SK-N-SH (cell line): ENCODE results near the gene TSPAN16. TPM values are rescaled to one million over a fixed set of nuclear protein-coding genes. Genes with fewer than 3 reads are reported as not detected.

Experiments
- CTCF ChIA-PET: fragments of 300-600, 350-600 bp; formaldehyde crosslinking; extraction: SDS; loops from one replicate; lab custom pipeline; 2021; lab: Yijun Ruan, JAX
- POLR2A ChIA-PET: fragments of 350-600 bp; sonication (Branson Sonifier 250); formaldehyde crosslinking; extraction: SDS; loops from one replicate; lab custom pipeline; 2020; ENCODE audit warnings: antibody characterized with exemption, inconsistent platforms; lab: Yijun Ruan, JAX
- DNase-seq: peaks from one replicate; pipeline ENCODE4 v3.0.0; 2012
- H2AFZ ChIP-seq: fragments of 200-600 bp; sonication (generic); 2 replicates; pipeline ENCODE4 v1.8.1; 2016; ENCODE audit warnings: antibody characterized with exemption, mild to moderate bottlenecking, low read depth
- H3F3A ChIP-seq: fragments of 200-600 bp; sonication (generic); replicated peaks from 2 replicates; pipeline ENCODE3; 2016; ENCODE audit warnings: antibody characterized with exemption, mild to moderate bottlenecking; ENCODE audit not compliant: insufficient read depth
- H3K27ac ChIP-seq, 2 experiments: fragments of 200-500 bp in 1 of 2; fragments of 200-600 bp in 1 of 2; sonication (Bioruptor generic) in 1 of 2; sonication (generic), shearing (Covaris generic) in 1 of 2; 2 replicates each; pipeline versions ENCODE4 v1.5.1 to v1.6.1; 2014 to 2016; ENCODE audit warnings: low read depth in 2 of 2, inconsistent platforms in 1 of 2, low read length in 1 of 2, mild to moderate bottlenecking in 1 of 2, mixed read lengths in 1 of 2
- H3K27me3 ChIP-seq: fragments of 200-600 bp; sonication (generic), shearing (Covaris generic); 2 replicates; pipeline ENCODE4 v1.6.1; 2016; ENCODE audit warnings: mixed run types; ENCODE audit not compliant: insufficient read depth
- H3K36me3 ChIP-seq, 2 experiments: fragments of 200-500 bp in 1 of 2; fragments of 200-600 bp in 1 of 2; sonication (Bioruptor generic) in 1 of 2; sonication (generic) in 1 of 2; replicated peaks in 1 of 2; 2 replicates each; pipeline versions ENCODE3 to v1.5.1; 2014 to 2016; ENCODE audit warnings: low read length in 1 of 2, mild to moderate bottlenecking in 1 of 2; ENCODE audit not compliant: insufficient read depth in 2 of 2, control insufficient read depth in 1 of 2
- H3K4me1 ChIP-seq, 2 experiments: fragments of 200-500 bp in 1 of 2; fragments of 200-600 bp in 1 of 2; sonication (Bioruptor generic) in 1 of 2; sonication (generic), shearing (Covaris generic) in 1 of 2; 2 replicates each; pipeline versions ENCODE4 v1.5.1 to v1.6.1; 2014 to 2016; ENCODE audit warnings: low read depth in 1 of 2, low read length in 1 of 2, mixed run types in 1 of 2; ENCODE audit not compliant: insufficient read depth in 2 of 2, control insufficient read depth in 1 of 2
- H3K4me2 ChIP-seq: fragments of 200-600 bp; sonication (generic), shearing (Covaris generic); 2 replicates; pipeline ENCODE4 v1.6.1; 2017; ENCODE audit warnings: mixed run types
- H3K4me3 ChIP-seq, 2 experiments: fragments of 200-500 bp in 1 of 2; fragments of 200-600 bp in 1 of 2; sonication (Bioruptor generic) in 1 of 2; sonication (generic), shearing (Covaris generic) in 1 of 2; 2 replicates each; pipeline versions ENCODE4 v1.5.1 to v1.8.1; 2014 to 2016; ENCODE audit warnings: low read depth in 2 of 2, inconsistent platforms in 1 of 2, low read length in 1 of 2, mild to moderate bottlenecking in 1 of 2, mixed read lengths in 1 of 2, moderate library complexity in 1 of 2
- H3K79me2 ChIP-seq: fragments of 200-600 bp; sonication (generic); 2 replicates; pipeline ENCODE4 v1.8.1; 2017; ENCODE audit warnings: mild to moderate bottlenecking; ENCODE audit not compliant: insufficient read depth
- H3K9ac ChIP-seq: fragments of 200-600 bp; sonication (generic); 2 replicates; pipeline ENCODE4 v1.6.1; 2017; ENCODE audit warnings: mixed run types
- H3K9me2 ChIP-seq: fragments of 200-600 bp; sonication (generic); 2 replicates; pipeline ENCODE4 v1.6.1; 2017; ENCODE audit warnings: mixed run types
- H3K9me3 ChIP-seq: fragments of 200-600 bp; sonication (generic); 2 replicates; pipeline ENCODE4 v1.6.1; 2017; ENCODE audit warnings: mixed run types, mild to moderate bottlenecking, moderate library complexity
- H4K20me1 ChIP-seq: fragments of 200-600 bp; sonication (generic); 2 replicates; pipeline ENCODE4 v1.6.1; 2017; ENCODE audit warnings: mild to moderate bottlenecking, mixed run types; ENCODE audit not compliant: insufficient read depth
- FOSL2 ChIP-seq: IDR thresholded peaks from 2 replicates; pipeline ENCODE4 v1.4.0; 2012; ENCODE audit warnings: low read depth, mild to moderate bottlenecking, moderate library complexity, borderline replicate concordance
- GABPA ChIP-seq: IDR thresholded peaks from 2 replicates; pipeline ENCODE4 v1.4.0; 2012; ENCODE audit warnings: low read depth, mild to moderate bottlenecking
- JUND ChIP-seq: IDR thresholded peaks from 2 replicates; pipeline ENCODE4 v1.4.0; 2012
- MEF2A ChIP-seq: IDR thresholded peaks from 2 replicates; pipeline ENCODE4 v1.4.0; 2012; ENCODE audit warnings: low read depth, borderline replicate concordance
- PBX3 ChIP-seq: IDR thresholded peaks from 2 replicates; pipeline ENCODE4; 2012
- RAD21 ChIP-seq: IDR thresholded peaks from 2 replicates; pipeline ENCODE4 v1.6.1; 2012; ENCODE audit warnings: mild to moderate bottlenecking, low read length
- SIN3A ChIP-seq: IDR thresholded peaks from 2 replicates; pipeline ENCODE4 v1.6.1; 2012; ENCODE audit warnings: low read depth, mild to moderate bottlenecking, low read length, moderate library complexity, borderline replicate concordance
- SMC3 ChIP-seq: IDR thresholded peaks from 2 replicates; pipeline ENCODE4 v1.6.1; 2012; ENCODE audit warnings: low read depth, low read length, improper control_type of control experiment
- TCF12 ChIP-seq: IDR thresholded peaks from 2 replicates; pipeline ENCODE4 v1.4.0; 2012
- TEAD4 ChIP-seq: IDR thresholded peaks from 2 replicates; pipeline ENCODE4 v1.4.0; 2012; ENCODE audit warnings: mild to moderate bottlenecking, borderline replicate concordance; ENCODE audit not compliant: insufficient read depth
- YY1 ChIP-seq: IDR thresholded peaks from 2 replicates; pipeline ENCODE4 v1.4.0; 2012; ENCODE audit warnings: low read depth, mild to moderate bottlenecking
- WGBS: methylation state at CpG from one replicate; pipeline ENCODE4 v1.1.6; 2017; ENCODE audit warnings: low lambda C conversion rate; 5-methylcytosine and 5-hydroxymethylcytosine counted together
- polyA plus RNA-seq, 3 experiments: library from polyadenylated mRNA; depleted of rRNA; stranded (reverse); fragments of >200 nt; gene quantifications; 2 replicates each; pipeline ENCODE4 v1.2.3, GENCODE V29; 2012
- TF ChIP-seq, protein P1 (sequence below): IDR thresholded peaks from 2 replicates; pipeline ENCODE4 v1.6.1; 2012; ENCODE audit warnings: mild to moderate bottlenecking, low read depth, low read length, moderate library complexity
- TF ChIP-seq, protein P2 (sequence below): IDR thresholded peaks from 2 replicates; pipeline ENCODE4 v1.4.0; 2012; ENCODE audit warnings: low read depth, borderline replicate concordance

TSPAN16 gene
- polyA plus RNA-seq, 1 of the 3 experiments (the other 2 are of a cell fraction), result not detected

- TF ChIP-seq, protein P1, sequence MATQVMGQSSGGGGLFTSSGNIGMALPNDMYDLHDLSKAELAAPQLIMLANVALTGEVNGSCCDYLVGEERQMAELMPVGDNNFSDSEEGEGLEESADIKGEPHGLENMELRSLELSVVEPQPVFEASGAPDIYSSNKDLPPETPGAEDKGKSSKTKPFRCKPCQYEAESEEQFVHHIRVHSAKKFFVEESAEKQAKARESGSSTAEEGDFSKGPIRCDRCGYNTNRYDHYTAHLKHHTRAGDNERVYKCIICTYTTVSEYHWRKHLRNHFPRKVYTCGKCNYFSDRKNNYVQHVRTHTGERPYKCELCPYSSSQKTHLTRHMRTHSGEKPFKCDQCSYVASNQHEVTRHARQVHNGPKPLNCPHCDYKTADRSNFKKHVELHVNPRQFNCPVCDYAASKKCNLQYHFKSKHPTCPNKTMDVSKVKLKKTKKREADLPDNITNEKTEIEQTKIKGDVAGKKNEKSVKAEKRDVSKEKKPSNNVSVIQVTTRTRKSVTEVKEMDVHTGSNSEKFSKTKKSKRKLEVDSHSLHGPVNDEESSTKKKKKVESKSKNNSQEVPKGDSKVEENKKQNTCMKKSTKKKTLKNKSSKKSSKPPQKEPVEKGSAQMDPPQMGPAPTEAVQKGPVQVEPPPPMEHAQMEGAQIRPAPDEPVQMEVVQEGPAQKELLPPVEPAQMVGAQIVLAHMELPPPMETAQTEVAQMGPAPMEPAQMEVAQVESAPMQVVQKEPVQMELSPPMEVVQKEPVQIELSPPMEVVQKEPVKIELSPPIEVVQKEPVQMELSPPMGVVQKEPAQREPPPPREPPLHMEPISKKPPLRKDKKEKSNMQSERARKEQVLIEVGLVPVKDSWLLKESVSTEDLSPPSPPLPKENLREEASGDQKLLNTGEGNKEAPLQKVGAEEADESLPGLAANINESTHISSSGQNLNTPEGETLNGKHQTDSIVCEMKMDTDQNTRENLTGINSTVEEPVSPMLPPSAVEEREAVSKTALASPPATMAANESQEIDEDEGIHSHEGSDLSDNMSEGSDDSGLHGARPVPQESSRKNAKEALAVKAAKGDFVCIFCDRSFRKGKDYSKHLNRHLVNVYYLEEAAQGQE, result no peak
- TF ChIP-seq FOSL2 (no peak), PBX3 (no peak)
These were observed 5.7 kb upstream of the TSPAN16 start (continued) for GRCh38 chr19:11290256-11290655.

DNA sequence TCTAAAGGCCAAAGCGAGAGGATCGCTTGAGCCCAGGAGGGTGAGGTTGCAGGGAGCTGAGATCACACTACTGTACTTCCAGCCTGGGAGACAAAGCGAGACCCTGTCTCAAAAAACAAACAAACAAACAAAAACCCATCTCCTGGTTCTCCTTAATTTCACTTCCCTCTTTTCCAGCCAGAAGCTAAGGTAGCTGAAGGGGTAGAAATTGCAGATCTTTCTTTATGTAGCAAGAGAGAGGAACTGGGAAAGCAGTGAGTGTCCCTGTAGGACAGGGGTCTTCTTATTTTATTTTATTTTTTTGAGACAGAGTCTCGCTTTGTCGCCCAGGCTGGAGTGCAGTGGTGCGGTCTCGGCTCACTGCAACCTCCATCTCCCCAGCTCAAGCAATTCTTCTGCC is 4.5 kb upstream of the TSPAN16 start:
- Histone ChIP-seq H3F3A (no peaks in the 10 kb centered on the region), H3K4me3 (no peak overlapping the region), H3K27me3 (no peaks in the 10 kb centered on the region), H3K27ac (no peak overlapping the region), H3K9me3 (no peaks in the 10 kb centered on the region), H3K4me2 (no peak overlapping the region), H3K36me3 (no peaks in the 10 kb centered on the region), H3K79me2 (no peaks in the 10 kb centered on the region), H3K9me2 (no peaks in the 10 kb centered on the region), H3K9ac (no peak overlapping the region), H4K20me1 (no peaks in the 10 kb centered on the region), H2AFZ (no peak overlapping the region), H3K4me1 (peaks cover 0 to 3% of the 10 kb centered on the region in 2 experiments; a peak in 1 of 4 replicates)
- TF ChIP-seq RAD21 (no peak), MEF2A (no peak), GABPA (no peak), JUND (no peak), SIN3A (no peak), SMC3 (no peak), YY1 (no peak), TCF12 (no peak), TEAD4 (no peak)
- TF ChIP-seq, protein P2, sequence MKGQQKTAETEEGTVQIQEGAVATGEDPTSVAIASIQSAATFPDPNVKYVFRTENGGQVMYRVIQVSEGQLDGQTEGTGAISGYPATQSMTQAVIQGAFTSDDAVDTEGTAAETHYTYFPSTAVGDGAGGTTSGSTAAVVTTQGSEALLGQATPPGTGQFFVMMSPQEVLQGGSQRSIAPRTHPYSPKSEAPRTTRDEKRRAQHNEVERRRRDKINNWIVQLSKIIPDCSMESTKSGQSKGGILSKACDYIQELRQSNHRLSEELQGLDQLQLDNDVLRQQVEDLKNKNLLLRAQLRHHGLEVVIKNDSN, result no peak
- TF ChIP-seq, protein P1, result no peak
- POLR2A ChIA-PET, result no interaction called here
- 94% methylated on average over 7 of the region's 7 CpGs for WGBS
- DNase-seq, result no peak
- CTCF ChIA-PET, result interaction anchor here (0.7 to 3.8 kb wide), 5 partner anchors 84 to 154 kb away, joined by 3 to 22 read pairs (median 4); no protein-coding TSS in a partner anchor
